GM18526 (cell line): ENCODE data around the gene MID1IP1.

Experiments
- POLR2A ChIP-seq: IDR thresholded peaks from 3 replicates; pipeline ENCODE4 v1.6.1; 2011; ENCODE audit not compliant: insufficient read length; ENCODE audit errors: extremely low read depth

MID1IP1 gene

GRCh38 chrX:38804682-38805431 is 3.6 kb downstream of the MID1IP1 start:
- peak; percentile 52 for TF ChIP-seq POLR2A

- TF ChIP-seq POLR2A, result no peak
These were observed 4.5 kb downstream of the MID1IP1 start for GRCh38 chrX:38805432-38806389.

- no peak for TF ChIP-seq POLR2A
These were observed 5.8 kb downstream of the MID1IP1 start for GRCh38 chrX:38806875-38807621.

GRCh38 chrX:38807873-38808272 is 6.6 kb downstream of the MID1IP1 start:
- TF ChIP-seq POLR2A, result no peak

- TF ChIP-seq POLR2A, result no peak
These were observed 10.4 kb downstream of the MID1IP1 start for GRCh38 chrX:38811515-38812243.

- TF ChIP-seq POLR2A, result no peak
These were observed 14.9 kb downstream of the MID1IP1 start for GRCh38 chrX:38816155-38816554.

GRCh38 chrX:38817004-38817703 is 15.9 kb downstream of the MID1IP1 start:
- no peak for TF ChIP-seq POLR2A

GRCh38 chrX:38819163-38819562 is 17.9 kb downstream of the MID1IP1 start:
- TF ChIP-seq POLR2A, result no peak

- no peak for TF ChIP-seq POLR2A
These were observed 18.4 kb downstream of the MID1IP1 start for GRCh38 chrX:38819709-38820108.

GRCh38 chrX:38820751-38821150 is 19.5 kb downstream of the MID1IP1 start:
- no peak for TF ChIP-seq POLR2A

GRCh38 chrX:38824176-38824575 is 22.9 kb downstream of the MID1IP1 start:
- TF ChIP-seq POLR2A, result no peak

GRCh38 chrX:38831949-38832348 is 30.7 kb downstream of the MID1IP1 start:
- no peak for TF ChIP-seq POLR2A

- TF ChIP-seq POLR2A, result no peak
These were observed 36.1 kb downstream of the MID1IP1 start for GRCh38 chrX:38837389-38837788.

GRCh38 chrX:38839277-38839676 is 38.0 kb downstream of the MID1IP1 start:
- no peak for TF ChIP-seq POLR2A
